Epithelial cell of prostate (primary cell): ENCODE results near the gene PRSS2.

ENCODE experiments used
- DNase-seq: peaks from one replicate; pipeline ENCODE4 v3.0.0-alpha.2; 2011; ENCODE audit warnings: low read depth, low spot score
- H3K27ac ChIP-seq: fragments of 450-650 bp; 2 replicates; pipeline ENCODE4 v1.5.1; 2017; ENCODE audit warnings: mild to moderate bottlenecking

Gene PRSS2

DNA sequence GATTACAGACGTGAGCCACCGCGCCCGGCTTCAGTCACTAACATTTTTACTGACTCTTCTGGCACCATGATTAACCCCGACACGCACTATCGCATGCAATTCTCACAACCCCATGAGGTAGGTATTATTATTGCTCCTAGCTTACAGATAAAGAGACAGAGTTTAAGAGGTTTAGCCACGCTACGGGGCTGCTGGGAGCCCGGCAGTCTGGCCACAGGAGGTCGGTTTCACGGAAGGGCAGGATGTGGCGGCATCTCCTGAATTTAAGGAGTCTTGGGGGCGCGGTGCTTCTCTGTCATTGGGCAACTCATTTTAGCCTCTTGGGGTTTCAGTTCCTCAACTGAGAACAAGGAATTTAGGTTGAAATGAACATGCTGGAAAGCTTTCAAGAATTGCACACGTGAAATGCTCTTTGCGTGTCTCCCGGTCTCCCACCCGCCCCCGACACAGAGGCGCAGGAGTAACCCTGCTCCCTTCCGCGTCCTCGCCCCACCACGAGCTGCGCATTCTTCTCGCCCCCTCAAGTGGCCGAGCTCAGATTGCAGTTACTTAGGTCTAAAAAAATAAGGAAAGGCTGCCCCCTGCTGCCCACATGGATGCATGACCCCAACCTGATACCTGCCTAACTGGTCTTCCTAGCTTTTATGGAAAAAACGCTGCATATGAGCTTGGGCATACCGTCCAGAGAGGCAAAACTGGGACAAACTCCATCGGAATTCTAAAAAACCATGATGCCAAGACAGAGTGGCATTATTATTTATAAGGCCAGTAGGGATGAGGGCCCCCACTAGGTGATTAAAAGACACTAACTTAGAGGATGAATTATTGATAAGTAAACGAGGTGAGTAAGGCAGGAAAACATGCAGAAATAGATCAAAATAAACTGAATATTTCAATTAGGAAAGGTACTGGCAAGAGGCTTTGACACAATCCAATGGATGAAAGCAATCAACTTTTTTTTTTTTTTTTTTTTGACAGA is 12.4 kb downstream of the PRSS2 start:
- peak; percentile 58 for DNase-seq
- H3K27ac ChIP-seq, result no peak overlapping the region

GRCh38 chr7:142784096-142784495 is 13.3 kb downstream of the PRSS2 start:
- H3K27ac ChIP-seq, result no peak overlapping the region
- DNase-seq, result no peak

GRCh38 chr7:142784716-142785115 is 13.9 kb downstream of the PRSS2 start:
- DNase-seq, result no peak
- no peak overlapping the region for H3K27ac ChIP-seq

DNA sequence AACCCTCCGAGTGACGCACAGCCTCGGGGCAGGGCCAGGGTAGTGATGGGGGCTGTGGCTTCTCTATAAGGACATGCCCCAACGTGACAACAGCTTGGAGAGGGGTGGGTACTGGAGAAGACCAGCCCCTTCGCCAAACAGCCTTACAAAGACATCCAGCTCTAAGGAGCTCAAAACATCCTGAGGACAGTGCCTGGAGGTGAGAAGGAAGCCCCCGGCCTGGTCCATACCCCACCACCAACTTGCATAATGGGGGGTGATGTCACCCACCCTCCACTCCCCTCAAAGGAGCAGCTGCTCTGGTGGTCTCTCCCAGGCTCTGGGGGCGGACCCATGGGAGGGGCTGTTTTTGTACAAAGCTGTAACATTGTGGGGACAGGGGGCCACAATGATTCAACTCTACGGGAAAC is 15.1 kb downstream of the PRSS2 start:
- H3K27ac ChIP-seq, result no peak overlapping the region
- DNase-seq, result no peak

DNA sequence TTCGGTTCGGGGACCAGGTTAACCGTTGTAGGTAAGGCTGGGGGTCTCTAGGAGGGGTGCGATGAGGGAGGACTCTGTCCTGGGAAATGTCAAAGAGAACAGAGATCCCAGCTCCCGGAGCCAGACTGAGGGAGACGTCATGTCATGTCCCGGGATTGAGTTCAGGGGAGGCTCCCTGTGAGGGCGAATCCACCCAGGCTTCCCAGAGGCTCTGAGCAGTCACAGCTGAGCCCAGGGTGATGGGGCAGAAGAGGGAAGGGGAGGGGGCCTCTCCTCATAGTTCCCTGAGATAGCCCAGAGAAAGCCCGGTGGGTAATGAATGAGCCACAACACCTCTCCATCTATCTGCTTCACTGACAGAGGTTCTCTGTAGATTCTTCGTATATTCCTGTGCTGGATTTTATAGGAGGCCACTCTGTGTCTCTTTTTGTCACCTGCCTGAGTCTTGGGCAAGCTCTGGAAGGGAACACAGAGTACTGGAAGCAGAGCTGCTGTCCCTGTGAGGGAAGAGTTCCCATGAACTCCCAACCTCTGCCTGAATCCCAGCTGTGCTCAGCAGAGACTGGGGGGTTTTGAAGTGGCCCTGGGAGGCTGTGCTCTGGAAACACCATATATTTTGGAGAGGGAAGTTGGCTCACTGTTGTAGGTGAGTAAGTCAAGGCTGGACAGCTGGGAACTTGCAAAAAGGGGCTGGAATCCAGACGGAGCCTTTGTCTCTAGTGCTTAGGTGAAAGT is 16.4 kb downstream of the PRSS2 start:
- no peak for DNase-seq
- no peak overlapping the region for H3K27ac ChIP-seq

- no peak overlapping the region for H3K27ac ChIP-seq
- DNase-seq, result no peak
Observed at GRCh38 chr7:142787783-142788182, 17.0 kb downstream of the PRSS2 start.

- no peak for DNase-seq
- no peak overlapping the region for H3K27ac ChIP-seq
Observed at GRCh38 chr7:142788303-142789289, 17.8 kb downstream of the PRSS2 start.

DNA sequence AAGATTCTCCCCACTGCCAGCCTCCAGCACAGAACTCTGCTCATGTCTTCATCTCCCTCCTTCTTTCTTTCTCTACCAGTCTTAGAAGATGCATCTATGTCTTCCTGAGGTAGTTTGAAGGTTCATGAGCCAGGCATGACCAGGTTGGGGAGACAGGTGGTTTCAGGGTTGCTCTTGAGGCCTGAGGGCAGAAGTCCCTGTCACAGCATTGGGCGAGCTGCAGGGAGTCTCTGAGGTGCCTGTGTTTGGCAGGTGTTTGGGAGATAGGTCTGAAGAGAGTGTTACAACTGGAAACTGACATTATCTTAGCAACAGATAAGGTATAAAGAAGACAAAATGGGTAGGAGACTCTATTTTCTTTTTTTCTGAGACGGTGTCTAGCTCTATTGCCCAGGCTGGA is 18.7 kb downstream of the PRSS2 start:
- H3K27ac ChIP-seq, result no peak overlapping the region
- no peak for DNase-seq

DNA sequence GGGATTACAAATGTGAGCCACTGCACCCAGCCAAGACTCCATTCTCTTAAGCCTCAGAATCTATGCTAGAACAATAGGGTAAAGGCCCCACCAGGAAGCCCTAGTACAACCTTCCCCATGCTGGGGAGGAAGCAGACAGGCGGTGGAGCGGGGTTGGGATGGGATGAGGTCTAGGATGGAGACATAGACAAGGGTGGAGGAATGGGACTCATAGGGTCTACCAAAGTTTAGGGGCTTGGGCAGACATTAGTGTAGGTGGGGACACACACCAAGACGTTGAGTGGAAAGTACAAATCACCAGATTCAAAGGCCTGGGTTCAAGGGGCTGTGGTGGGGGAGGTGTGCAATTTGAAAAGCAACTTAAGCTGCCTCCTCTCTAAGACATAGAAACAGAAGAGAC is 19.3 kb downstream of the PRSS2 start:
- DNase-seq, result no peak
- no peak overlapping the region for H3K27ac ChIP-seq

GRCh38 chr7:142790555-142790954 is 19.8 kb downstream of the PRSS2 start:
- H3K27ac ChIP-seq, result no peak overlapping the region
- DNase-seq, result no peak

DNA sequence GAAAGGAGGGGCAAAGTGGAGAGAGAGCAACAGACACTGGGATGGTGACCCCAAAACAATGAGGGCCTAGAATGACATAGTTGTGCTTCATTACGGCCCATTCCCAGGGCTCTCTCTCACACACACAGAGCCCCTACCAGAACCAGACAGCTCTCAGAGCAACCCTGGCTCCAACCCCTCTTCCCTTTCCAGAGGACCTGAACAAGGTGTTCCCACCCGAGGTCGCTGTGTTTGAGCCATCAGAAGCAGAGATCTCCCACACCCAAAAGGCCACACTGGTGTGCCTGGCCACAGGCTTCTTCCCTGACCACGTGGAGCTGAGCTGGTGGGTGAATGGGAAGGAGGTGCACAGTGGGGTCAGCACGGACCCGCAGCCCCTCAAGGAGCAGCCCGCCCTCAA is 20.7 kb downstream of the PRSS2 start:
- no peak overlapping the region for H3K27ac ChIP-seq

GRCh38 chr7:142792129-142792528 is 21.4 kb downstream of the PRSS2 start:
- no peak overlapping the region for H3K27ac ChIP-seq
- no peak for DNase-seq

More for the DNA sequence above, 20.7 kb downstream of the PRSS2 start:
- DNase-seq, result no peak

DNA sequence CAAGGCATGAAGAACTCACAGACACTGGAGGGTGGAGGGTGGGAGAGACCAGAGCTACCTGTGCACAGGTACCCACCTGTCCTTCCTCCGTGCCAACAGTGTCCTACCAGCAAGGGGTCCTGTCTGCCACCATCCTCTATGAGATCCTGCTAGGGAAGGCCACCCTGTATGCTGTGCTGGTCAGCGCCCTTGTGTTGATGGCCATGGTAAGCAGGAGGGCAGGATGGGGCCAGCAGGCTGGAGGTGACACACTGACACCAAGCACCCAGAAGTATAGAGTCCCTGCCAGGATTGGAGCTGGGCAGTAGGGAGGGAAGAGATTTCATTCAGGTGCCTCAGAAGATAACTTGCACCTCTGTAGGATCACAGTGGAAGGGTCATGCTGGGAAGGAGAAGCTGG is 21.8 kb downstream of the PRSS2 start:
- DNase-seq, result no peak
- H3K27ac ChIP-seq, result no peak overlapping the region

DNA sequence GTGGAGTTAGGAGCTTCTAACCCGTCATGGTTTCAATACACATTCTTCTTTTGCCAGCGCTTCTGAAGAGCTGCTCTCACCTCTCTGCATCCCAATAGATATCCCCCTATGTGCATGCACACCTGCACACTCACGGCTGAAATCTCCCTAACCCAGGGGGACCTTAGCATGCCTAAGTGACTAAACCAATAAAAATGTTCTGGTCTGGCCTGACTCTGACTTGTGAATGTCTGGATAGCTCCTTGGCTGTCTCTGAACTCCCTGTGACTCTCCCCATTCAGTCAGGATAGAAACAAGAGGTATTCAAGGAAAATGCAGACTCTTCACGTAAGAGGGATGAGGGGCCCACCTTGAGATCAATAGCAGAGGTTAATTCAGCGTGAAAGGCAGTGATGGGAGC is 22.4 kb downstream of the PRSS2 start:
- H3K27ac ChIP-seq, result no peak overlapping the region
- DNase-seq, result no peak

GRCh38 chr7:142795339-142795863 is 24.6 kb downstream of the PRSS2 start:
- no peak for DNase-seq
- H3K27ac ChIP-seq, result no peak overlapping the region

DNA sequence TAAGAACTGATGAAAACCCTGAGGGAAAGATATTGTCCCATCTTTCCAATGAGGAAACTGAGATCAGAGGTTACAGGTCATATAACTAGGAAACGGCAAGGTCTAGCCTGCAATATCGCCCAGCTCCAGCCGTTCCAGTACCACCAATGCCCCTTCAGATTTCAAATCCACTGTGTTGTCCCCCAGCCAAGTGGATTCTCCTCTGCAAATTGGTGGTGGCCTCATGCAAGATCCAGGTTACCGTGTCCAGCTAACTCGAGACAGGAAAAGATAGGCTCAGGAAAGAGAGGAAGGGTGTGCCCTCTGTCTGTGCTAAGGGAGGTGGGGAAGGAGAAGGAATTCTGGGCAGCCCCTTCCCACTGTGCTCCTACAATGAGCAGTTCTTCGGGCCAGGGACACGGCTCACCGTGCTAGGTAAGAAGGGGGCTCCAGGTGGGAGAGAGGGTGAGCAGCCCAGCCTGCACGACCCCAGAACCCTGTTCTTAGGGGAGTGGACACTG is 25.3 kb downstream of the PRSS2 start:
- H3K27ac ChIP-seq, result no peak overlapping the region
- no peak for DNase-seq

GRCh38 chr7:142796501-142797390 is 26.0 kb downstream of the PRSS2 start:
- no peak overlapping the region for H3K27ac ChIP-seq
- no peak for DNase-seq

DNA sequence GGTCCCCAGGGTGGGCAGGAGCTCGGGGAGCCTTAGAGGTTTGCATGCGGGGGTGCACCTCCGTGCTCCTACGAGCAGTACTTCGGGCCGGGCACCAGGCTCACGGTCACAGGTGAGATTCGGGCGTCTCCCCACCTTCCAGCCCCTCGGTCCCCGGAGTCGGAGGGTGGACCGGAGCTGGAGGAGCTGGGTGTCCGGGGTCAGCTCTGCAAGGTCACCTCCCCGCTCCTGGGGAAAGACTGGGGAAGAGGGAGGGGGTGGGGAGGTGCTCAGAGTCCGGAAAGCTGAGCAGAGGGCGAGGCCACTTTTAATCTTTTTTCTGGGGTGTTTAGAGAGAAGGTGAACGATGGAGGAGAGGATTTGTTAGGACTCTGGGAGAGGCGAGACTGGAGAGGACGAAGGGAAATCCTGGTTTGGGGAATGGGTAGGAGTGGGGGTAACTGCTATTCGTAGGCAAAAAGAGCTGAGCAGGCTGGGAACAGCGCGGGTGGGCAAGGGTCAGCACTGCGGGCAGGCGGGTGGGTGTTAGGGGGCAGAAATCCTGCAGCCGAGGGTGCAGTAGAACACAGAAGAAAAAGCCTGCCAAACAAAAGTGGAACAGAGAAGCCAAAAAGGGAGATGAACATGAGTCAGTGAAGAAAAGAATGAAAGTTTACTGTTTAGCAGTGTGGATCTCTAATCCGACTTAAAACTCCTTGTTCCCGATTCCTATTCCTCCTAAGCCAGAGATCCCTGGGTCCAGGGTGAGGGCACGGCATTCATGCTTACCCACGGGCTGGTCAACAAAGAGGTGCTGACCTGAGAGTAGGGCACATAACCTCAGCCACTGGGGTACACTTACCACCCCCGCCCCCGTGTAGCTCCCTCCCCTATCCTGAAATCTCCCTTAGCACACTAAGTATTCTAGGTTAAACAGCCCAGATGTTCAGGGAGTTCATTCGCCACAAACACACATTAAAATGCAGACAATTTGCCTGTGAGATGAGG is 26.9 kb downstream of the PRSS2 start:
- no peak overlapping the region for H3K27ac ChIP-seq
- no peak for DNase-seq
